Tibial artery (tissue), 4 donors: ENCODE measurements around the gene ARHGEF7.

Source experiments
- DNase-seq, 2 donors: peaks; one replicate each; pipeline ENCODE4 v3.0.0-alpha.2; 2019
- H3K27ac ChIP-seq, 2 donors: fragments of 200-600 bp; sonication (generic) in 1 of 2; 1 replicate in 1 of 2; 2 replicates in 1 of 2; pipeline ENCODE4 v1.5.1; 2018 to 2019; ENCODE audit warnings: mild to moderate bottlenecking in 1 of 2
- H3K27me3 ChIP-seq, 2 donors: fragments of 200-600 bp; sonication (generic) in 1 of 2; one replicate each; pipeline versions ENCODE4 v1.5.1 to v1.6.0; 2016 to 2019
- H3K36me3 ChIP-seq, 3 donors: fragments of 200-600 bp; sonication (generic) in 2 of 3; one replicate each; pipeline ENCODE4 v1.5.1; 2016 to 2019; ENCODE audit warnings: mild to moderate bottlenecking in 2 of 3
- H3K4me1 ChIP-seq, 4 donors: fragments of 200-600 bp; sonication (generic) in 2 of 4; 1 replicate in 3 of 4; 2 replicates in 1 of 4; pipeline ENCODE4 v1.5.1; 2016 to 2019
- H3K4me3 ChIP-seq, 2 donors: fragments of 200-600 bp; sonication (generic) in 1 of 2; 1 replicate in 1 of 2; 2 replicates in 1 of 2; pipeline ENCODE4 v1.5.1; 2018 to 2019; ENCODE audit warnings: mild to moderate bottlenecking in 2 of 2
- H3K9me3 ChIP-seq, 3 donors: fragments of 200-600 bp; sonication (generic) in 1 of 3; one replicate each; pipeline ENCODE4 v1.5.1; 2016 to 2019
- intact Hi-C: fragments of 100-400 bp; cut with DNase I; formaldehyde crosslinking; loops from one replicate; pipeline ENCODE4 v1.15.0; 2023; ENCODE audit warnings: low total_unique reads
- TF ChIP-seq, protein P1 (sequence below), 2 experiments: fragments of 200-600 bp in 1 of 2; fragments of 450-650 bp in 1 of 2; IDR thresholded peaks; one replicate each; pipeline ENCODE4 v1.5.1; 2017 to 2019; ENCODE audit warnings: antibody characterized with exemption in 2 of 2, mild to moderate bottlenecking in 1 of 2, moderate library complexity in 1 of 2

Gene ARHGEF7

DNA sequence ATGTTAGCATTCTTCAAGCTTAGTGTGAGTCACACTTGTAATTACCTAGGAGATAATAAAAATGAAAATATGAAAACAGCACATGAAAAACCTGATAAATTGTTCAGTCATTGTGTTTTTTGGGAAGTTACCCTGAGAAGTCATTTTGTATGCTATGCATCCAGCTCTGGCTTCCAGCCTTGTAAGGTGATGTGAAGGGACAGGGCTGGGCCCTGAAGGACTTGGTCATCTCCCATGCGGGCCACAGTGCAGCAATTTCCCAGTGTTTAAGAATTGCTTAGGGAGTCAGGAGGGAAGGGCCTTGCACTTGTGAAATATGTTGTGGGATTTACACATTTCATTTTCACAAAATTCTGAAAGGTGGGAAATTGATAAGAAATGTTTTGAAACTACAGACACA, 41.3 kb downstream of the ARHGEF7 start:
- no peak for DNase-seq
- H3K27ac ChIP-seq: peak overlapping the region; percentile 98
- no peaks in the 10 kb centered on the region for H3K36me3 ChIP-seq
- TF ChIP-seq, protein P1, sequence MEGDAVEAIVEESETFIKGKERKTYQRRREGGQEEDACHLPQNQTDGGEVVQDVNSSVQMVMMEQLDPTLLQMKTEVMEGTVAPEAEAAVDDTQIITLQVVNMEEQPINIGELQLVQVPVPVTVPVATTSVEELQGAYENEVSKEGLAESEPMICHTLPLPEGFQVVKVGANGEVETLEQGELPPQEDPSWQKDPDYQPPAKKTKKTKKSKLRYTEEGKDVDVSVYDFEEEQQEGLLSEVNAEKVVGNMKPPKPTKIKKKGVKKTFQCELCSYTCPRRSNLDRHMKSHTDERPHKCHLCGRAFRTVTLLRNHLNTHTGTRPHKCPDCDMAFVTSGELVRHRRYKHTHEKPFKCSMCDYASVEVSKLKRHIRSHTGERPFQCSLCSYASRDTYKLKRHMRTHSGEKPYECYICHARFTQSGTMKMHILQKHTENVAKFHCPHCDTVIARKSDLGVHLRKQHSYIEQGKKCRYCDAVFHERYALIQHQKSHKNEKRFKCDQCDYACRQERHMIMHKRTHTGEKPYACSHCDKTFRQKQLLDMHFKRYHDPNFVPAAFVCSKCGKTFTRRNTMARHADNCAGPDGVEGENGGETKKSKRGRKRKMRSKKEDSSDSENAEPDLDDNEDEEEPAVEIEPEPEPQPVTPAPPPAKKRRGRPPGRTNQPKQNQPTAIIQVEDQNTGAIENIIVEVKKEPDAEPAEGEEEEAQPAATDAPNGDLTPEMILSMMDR (IDR thresholded peaks at IDR 0.05): no peak
- peaks cover 0 to 81% (median 30%) of the 10 kb centered on the region in 4 donors for H3K4me1 ChIP-seq
- H3K27me3 ChIP-seq: no peaks in the 10 kb centered on the region
- no peak overlapping the region for H3K4me3 ChIP-seq
- no peaks in the 10 kb centered on the region for H3K9me3 ChIP-seq
- intact Hi-C loops: no loop called here

DNA sequence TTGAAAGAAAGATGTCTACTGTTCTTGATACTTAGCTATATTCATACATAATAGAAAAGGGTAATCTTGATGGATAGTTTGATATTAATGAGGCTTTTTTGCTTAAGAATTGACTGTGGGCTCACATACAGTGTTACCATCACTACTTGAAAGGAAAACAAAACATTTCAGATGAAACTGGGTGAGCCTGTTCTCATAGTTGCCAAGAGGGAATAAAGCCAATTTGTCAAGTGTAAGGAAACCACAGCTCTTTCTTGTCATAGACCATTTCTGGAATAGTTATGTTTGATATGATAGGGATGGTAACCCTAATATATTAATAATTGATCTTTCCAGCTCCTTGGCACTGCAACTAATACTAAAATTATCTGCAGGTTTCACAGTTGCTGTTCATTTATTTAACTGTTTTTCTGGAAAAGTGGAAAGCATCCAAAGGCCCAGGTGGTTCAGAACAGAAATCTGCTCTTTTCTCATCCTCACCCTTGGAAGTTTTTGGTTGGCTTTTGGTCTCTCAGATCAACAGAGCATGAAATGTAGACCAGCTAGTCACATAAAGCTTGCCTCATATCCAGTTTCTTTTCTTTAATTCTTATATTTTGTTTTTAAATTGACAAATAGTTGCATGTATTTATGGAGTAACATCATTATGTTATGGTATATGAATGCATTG, 43.2 kb downstream of the ARHGEF7 start:
- TF ChIP-seq, protein P1 (IDR thresholded peaks at IDR 0.05): no peak
- H3K9me3 ChIP-seq: no peaks in the 10 kb centered on the region
- no peaks in the 10 kb centered on the region for H3K27me3 ChIP-seq
- intact Hi-C loops: no loop called here
- DNase-seq: no peak
- H3K4me3 ChIP-seq: no peak overlapping the region
- peak overlapping the region; percentile 18 to 98 for H3K27ac ChIP-seq
- H3K4me1 ChIP-seq: peaks cover 0 to 84% (median 24%) of the 10 kb centered on the region in 4 donors
- no peaks in the 10 kb centered on the region for H3K36me3 ChIP-seq

DNA sequence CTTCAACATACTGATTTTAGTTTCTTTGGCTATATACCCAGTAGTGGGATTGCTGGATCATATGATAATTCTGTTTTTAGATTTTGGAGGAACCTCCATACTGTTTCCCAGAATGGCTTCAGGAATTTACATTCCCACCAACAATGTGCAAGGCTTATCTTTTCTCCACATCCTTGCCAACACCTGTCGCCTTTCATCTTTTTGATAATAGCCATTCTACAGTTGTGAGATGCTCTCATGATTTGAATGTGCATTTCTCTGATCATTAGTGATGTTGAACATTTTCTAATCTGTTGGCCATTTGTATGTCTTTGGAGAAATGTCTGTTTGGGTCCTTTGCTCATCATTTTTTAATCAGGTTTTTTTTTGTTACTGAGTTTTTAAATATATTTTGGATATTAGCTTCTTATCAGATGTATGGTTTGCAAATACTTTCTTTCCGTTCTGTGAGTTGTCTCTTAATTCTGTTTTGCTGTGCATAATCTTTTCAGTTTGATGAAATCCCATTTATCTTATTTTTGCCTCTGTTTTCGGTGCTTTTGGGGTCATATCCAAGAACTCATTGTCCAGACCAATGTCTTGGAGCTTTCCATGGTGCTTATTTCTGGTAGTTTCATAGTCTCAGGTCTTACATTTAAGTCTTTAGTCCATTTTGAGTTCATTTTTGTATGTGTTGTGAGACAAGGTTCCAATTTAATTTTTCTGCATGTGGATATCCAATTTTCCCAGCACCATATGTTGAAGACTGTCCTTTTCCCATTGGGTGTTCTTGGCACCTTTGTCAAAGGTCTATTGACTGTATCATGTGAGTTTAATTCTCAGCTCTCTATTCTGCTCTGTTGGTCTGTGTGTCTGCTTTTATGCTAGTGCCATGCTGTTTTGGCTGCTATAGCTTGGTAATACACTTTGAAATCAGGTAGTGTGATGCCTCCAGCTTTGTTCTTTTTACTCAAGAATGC, 44.5 kb downstream of the ARHGEF7 start:
- TF ChIP-seq, protein P1 (IDR thresholded peaks at IDR 0.05): no peak
- Histone ChIP-seq H3K27me3 (no peaks in the 10 kb centered on the region), H3K9me3 (no peaks in the 10 kb centered on the region), H3K4me3 (no peak overlapping the region), H3K36me3 (peaks cover 0 to 3% (median 0%) of the 10 kb centered on the region in 3 donors), H3K27ac (peak overlapping the region in 1 of 2 donors; percentile 12), H3K4me1 (peaks cover 0 to 92% (median 22%) of the 10 kb centered on the region in 4 donors)
- no peak for DNase-seq
- intact Hi-C loops: no loop called here

DNA sequence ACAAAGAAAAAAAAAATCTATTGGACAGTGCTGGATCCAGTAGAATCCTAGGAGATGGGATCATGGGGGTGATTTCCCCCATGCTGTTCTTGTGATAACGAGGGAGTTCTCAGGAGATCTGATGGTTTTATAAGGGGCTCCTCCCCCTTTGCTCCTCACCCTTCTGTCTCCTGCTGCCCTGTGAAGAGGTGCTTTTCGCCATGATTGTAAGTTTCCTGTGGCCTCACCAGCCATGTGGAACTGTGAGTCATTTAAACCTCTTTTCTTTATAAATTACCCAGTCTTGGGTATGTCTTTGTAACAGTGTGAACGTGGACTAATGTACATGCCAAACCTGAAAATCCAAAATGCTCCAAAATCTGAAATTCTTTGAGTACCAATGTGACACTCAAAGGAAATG, 45.5 kb downstream of the ARHGEF7 start:
- Histone ChIP-seq H3K27me3 (no peaks in the 10 kb centered on the region), H3K9me3 (no peaks in the 10 kb centered on the region), H3K27ac (no peak overlapping the region), H3K4me3 (no peak overlapping the region), H3K4me1 (peaks cover 0 to 92% (median 22%) of the 10 kb centered on the region in 4 donors), H3K36me3 (peaks cover 0 to 3% (median 0%) of the 10 kb centered on the region in 3 donors)
- intact Hi-C loops: no loop called here
- TF ChIP-seq, protein P1 (IDR thresholded peaks at IDR 0.05): no peak
- no peak for DNase-seq

DNA sequence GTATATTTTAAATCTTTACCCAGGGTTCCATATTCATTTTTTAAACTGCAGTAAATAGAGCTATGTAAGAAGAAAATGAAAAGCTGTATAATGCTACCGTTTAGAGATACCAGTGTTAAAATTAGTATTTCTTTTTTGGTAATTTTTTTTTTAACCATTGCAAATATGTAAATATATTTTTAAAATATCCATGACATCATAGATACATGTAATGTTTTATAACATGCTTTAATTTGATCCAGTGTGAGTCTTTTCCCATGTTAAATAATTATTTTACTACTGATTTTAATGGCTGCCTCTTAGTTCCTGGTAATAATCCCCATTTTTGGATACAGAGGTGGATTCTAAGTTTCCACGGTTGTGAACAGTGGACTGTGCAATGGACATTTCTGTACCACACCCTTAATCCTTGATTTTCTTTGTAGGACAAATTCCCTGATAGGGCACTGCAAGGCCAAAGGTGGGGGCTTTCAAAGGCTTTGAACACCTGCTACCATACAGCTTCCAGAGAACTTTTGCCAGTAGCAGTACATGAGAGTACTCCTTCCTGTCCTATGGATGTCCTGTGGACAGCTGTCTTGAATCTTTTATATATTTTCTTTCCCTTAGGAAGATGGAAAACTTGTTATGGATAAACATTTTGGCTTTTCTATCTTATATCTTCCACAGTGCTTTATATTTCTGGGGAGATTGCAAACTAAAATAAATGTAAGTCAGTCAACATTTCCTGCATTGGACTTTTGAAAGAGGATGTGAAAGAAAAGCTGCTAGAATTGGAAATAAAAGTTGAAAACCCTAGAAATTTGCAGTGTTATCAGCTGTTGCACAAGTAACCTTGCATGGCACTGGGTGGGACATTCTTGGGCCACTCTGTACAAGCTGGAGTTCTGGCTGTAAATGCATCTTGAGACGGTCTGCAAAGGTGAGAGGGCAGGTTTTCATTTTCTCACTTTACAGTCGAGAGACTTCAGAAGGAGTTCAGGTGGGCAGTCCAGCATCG, 46.8 kb downstream of the ARHGEF7 start:
- Histone ChIP-seq H3K36me3 (peaks cover 0 to 3% (median 0%) of the 10 kb centered on the region in 3 donors), H3K4me3 (no peak overlapping the region), H3K9me3 (no peaks in the 10 kb centered on the region), H3K27me3 (no peaks in the 10 kb centered on the region), H3K4me1 (peaks cover 0 to 92% (median 16%) of the 10 kb centered on the region in 4 donors), H3K27ac (peak overlapping the region in 1 of 2 donors; percentile 13)
- intact Hi-C loops: no loop called here
- DNase-seq: no peak
- TF ChIP-seq, protein P1 (IDR thresholded peaks at IDR 0.05): no peak
